ENCODE data around the gene FCRLB.

Gene FCRLB

GRCh38 chr1:161718559-161719324 is 2.6 kb upstream of the FCRLB start:
- Histone ChIP-seq H3K4me1 (ENCODE audit: low read length) (peaks cover 10% of the 10 kb centered on the region), H3K36me3 (replicated peaks; ENCODE audit: insufficient read depth, low read length) (no peaks in the 10 kb centered on the region), H3F3A (ENCODE audit: insufficient read depth, low read length) (peaks cover 10% of the 10 kb centered on the region; the same call in 1 of the 2 replicates), H3K4me2 (ENCODE audit: low read depth, low read length) (peak overlapping the region; percentile 35), H3K9me3 (replicated peaks; ENCODE audit: insufficient read depth, low read length) (no peaks in the 10 kb centered on the region), H3K9me2 (replicated peaks; ENCODE audit: insufficient read depth, low read length) (no peaks in the 10 kb centered on the region), H3K27ac (ENCODE audit: low read length) (peak overlapping the region; percentile 5; the same call in 1 of the 2 replicates), H3K79me2 (ENCODE audit: low read length) (no peaks in the 10 kb centered on the region), H3K9ac (ENCODE audit: low read length) (no peak overlapping the region), H3K4me3 (ENCODE audit: low read length) (no peak overlapping the region), H3K27me3 (replicated peaks; ENCODE audit: insufficient read depth, low read length) (no peaks in the 10 kb centered on the region), H4K20me1 (ENCODE audit: insufficient read depth, low read length) (no peaks in the 10 kb centered on the region), H2AFZ (ENCODE audit: low read length) (peak overlapping the region; percentile 23; the same call in 1 of the 2 replicates)
- no peak for TF ChIP-seq EZH2 (optimal IDR thresholded peaks at IDR 0.05; ENCODE audit: low read depth, low read length)
- no peak for TF ChIP-seq EZH2phosphoT487 (IDR thresholded peaks at IDR 0.05; ENCODE audit: low read length)
- no peak for TF ChIP-seq CTCF (IDR thresholded peaks at IDR 0.05; ENCODE audit: low read length)
- peak; percentile 25 for DNase-seq

DNA sequence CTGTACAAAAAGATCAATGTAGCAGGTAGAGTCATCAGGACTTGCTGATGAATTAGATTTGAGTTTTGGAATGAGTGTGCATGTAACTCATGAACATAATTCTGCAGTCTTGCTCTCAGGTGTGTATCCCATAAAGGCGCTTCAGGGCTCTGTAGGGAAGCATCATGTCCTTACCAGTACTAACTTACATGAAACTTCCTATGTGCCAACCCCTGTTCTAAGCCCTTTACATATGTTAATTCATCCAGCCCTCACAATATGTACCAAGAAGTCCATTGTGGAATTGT is 2.1 kb upstream of the FCRLB start:
- H3K4me3 ChIP-seq (ENCODE audit: low read length): no peak overlapping the region
- no peaks in the 10 kb centered on the region for H3K9me2 ChIP-seq (replicated peaks; ENCODE audit: insufficient read depth, low read length)
- H3K9ac ChIP-seq (ENCODE audit: low read length): no peak overlapping the region
- no peaks in the 10 kb centered on the region for H3K9me3 ChIP-seq (replicated peaks; ENCODE audit: insufficient read depth, low read length)
- no peaks in the 10 kb centered on the region for H4K20me1 ChIP-seq (ENCODE audit: insufficient read depth, low read length)
- no peak for TF ChIP-seq EZH2 (optimal IDR thresholded peaks at IDR 0.05; ENCODE audit: low read depth, low read length)
- no peak for TF ChIP-seq CTCF (IDR thresholded peaks at IDR 0.05; ENCODE audit: low read length)
- no peak for TF ChIP-seq EZH2phosphoT487 (IDR thresholded peaks at IDR 0.05; ENCODE audit: low read length)
- no peaks in the 10 kb centered on the region for H3K79me2 ChIP-seq (ENCODE audit: low read length)
- peak overlapping the region; percentile 5; the same call in 1 of the 2 replicates for H3K27ac ChIP-seq (ENCODE audit: low read length)
- DNase-seq: no peak
- peaks cover 10% of the 10 kb centered on the region for H3K4me1 ChIP-seq (ENCODE audit: low read length)
- H3F3A ChIP-seq (ENCODE audit: insufficient read depth, low read length): peaks cover 10% of the 10 kb centered on the region; the same call in 1 of the 2 replicates
- H3K36me3 ChIP-seq (replicated peaks; ENCODE audit: insufficient read depth, low read length): no peaks in the 10 kb centered on the region
- no peak overlapping the region for H2AFZ ChIP-seq (ENCODE audit: low read length)
- H3K27me3 ChIP-seq (replicated peaks; ENCODE audit: insufficient read depth, low read length): no peaks in the 10 kb centered on the region
- H3K4me2 ChIP-seq (ENCODE audit: low read depth, low read length): peak overlapping the region; percentile 35

DNA sequence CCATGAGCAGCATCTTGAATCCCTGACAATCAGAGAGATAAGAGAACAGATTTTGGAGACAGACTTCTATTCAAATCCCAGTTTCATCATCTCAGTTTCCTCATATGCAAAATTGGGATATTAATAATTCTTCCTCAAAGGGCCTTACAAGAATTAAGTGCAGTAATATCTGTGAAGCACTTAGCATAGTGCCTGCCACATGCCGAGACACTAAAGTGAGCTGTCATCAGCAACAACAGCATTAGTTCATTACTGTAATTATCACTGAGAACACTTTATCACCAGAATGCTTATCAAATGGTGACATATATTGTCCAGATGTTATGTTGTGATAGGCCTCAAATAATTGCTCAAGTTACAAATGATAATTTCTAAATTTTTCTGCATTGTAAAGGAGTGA is 922 bp upstream of the FCRLB start:
- TF ChIP-seq CTCF (IDR thresholded peaks at IDR 0.05; ENCODE audit: low read length): no peak
- TF ChIP-seq EZH2phosphoT487 (IDR thresholded peaks at IDR 0.05; ENCODE audit: low read length): no peak
- TF ChIP-seq EZH2 (optimal IDR thresholded peaks at IDR 0.05; ENCODE audit: low read depth, low read length): no peak
- no peak for DNase-seq
- H3K36me3 ChIP-seq (replicated peaks; ENCODE audit: insufficient read depth, low read length): no peaks in the 10 kb centered on the region
- no peaks in the 10 kb centered on the region for H4K20me1 ChIP-seq (ENCODE audit: insufficient read depth, low read length)
- H3F3A ChIP-seq (ENCODE audit: insufficient read depth, low read length): peaks cover 10% of the 10 kb centered on the region; the same call in 1 of the 2 replicates
- H3K79me2 ChIP-seq (ENCODE audit: low read length): no peaks in the 10 kb centered on the region
- H3K27ac ChIP-seq (ENCODE audit: low read length): no peak overlapping the region
- no peaks in the 10 kb centered on the region for H3K9me2 ChIP-seq (replicated peaks; ENCODE audit: insufficient read depth, low read length)
- peaks cover 10% of the 10 kb centered on the region for H3K4me1 ChIP-seq (ENCODE audit: low read length)
- no peak overlapping the region for H2AFZ ChIP-seq (ENCODE audit: low read length)
- no peaks in the 10 kb centered on the region for H3K27me3 ChIP-seq (replicated peaks; ENCODE audit: insufficient read depth, low read length)
- no peak overlapping the region for H3K4me2 ChIP-seq (ENCODE audit: low read depth, low read length)
- no peak overlapping the region for H3K9ac ChIP-seq (ENCODE audit: low read length)
- H3K4me3 ChIP-seq (ENCODE audit: low read length): no peak overlapping the region
- no peaks in the 10 kb centered on the region for H3K9me3 ChIP-seq (replicated peaks; ENCODE audit: insufficient read depth, low read length)
